Activated CD4-positive, alpha-beta T cell treated with anti-CD3 and anti-CD28 coated beads, Interleukin-2, amount 10 ng/mL, durations not matched to agents 24 days and 14 days (primary cell): ENCODE measurements around the gene PCDH9. TPM values are rescaled to one million over a fixed set of nuclear protein-coding genes. Genes with fewer than 3 reads are reported as not detected.

ENCODE experiments used
- DNase-seq: peaks from one replicate; pipeline ENCODE4 v3.0.0; 2022
- H3K27ac Mint-ChIP-seq: one replicate; pipeline ENCODE4 v1.8.0; 2022; ENCODE audit warnings: mild to moderate bottlenecking, mixed read lengths
- H3K27me3 Mint-ChIP-seq: one replicate; pipeline ENCODE4 v1.8.0; 2022; ENCODE audit warnings: mixed read lengths
- H3K36me3 Mint-ChIP-seq: one replicate; pipeline ENCODE4 v1.8.0; 2022; ENCODE audit warnings: low read depth, mild to moderate bottlenecking, mixed read lengths
- H3K4me1 Mint-ChIP-seq: one replicate; pipeline ENCODE4 v1.8.0; 2021; ENCODE audit warnings: mixed read lengths
- H3K4me3 Mint-ChIP-seq: one replicate; pipeline ENCODE4 v1.8.0; 2022; ENCODE audit warnings: mild to moderate bottlenecking, moderate library complexity, mixed read lengths
- H3K9me3 Mint-ChIP-seq: one replicate; pipeline ENCODE4 v1.8.0; 2021; ENCODE audit warnings: mixed read lengths
- intact Hi-C: fragments of 100-400 bp; cut with micrococcal nuclease; formaldehyde crosslinking; loops from one replicate; pipeline ENCODE4 v1.15.1; 2023
- total RNA-seq: library from RNA; stranded (reverse); gene quantifications from 2 replicates; pipeline ENCODE4 v1.2.3, GENCODE V29; 2022

PCDH9 gene
- 0.09 and 0.24 TPM in 2 replicates for total RNA-seq

- intact Hi-C loops = loop anchor here (10.0 kb wide), 1 partner anchor 605 kb away; no protein-coding TSS in a partner anchor
- Mint-ChIP-seq H3K27me3 (peaks cover 24% of the 10 kb centered on the region), H3K27ac (peak within 1 kb of the TSS; percentile 25), H3K4me3 (no peak within 1 kb of the TSS), H3K9me3 (no peaks in the 10 kb centered on the region), H3K36me3 (no peaks in the 10 kb centered on the region), H3K4me1 (peaks cover 6% of the 10 kb centered on the region)
- DNase-seq = peak; percentile 60
These were observed at the start of gene PCDH9 for GRCh38 chr13:67229481-67230403. Gene PCDH9 (minus strand): TSS chr13:67230336. CDS start chr13:67228440, 1,896 bp downstream.

DNA sequence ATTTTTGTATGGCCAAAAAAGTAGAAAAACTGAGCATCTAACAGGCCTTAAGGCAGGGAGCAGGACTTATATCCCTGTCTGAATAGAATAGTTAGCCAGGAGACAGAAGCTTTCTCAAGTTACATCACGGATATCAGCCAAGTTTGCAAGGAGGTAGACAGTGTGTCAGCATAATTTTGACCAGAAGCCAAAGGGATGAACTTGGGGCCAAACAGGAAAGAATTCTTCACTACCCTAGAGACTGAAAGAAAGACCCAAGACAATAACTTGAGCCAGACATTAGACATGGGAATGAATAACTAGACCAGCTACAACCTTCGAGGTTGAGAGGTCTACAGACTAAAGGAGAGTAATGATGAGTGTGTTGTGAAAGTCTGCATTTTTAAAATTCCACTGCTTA lies 48.1 kb upstream of the PCDH9 start:
- no peaks in the 10 kb centered on the region for H3K9me3 Mint-ChIP-seq
- no peaks in the 10 kb centered on the region for H3K4me1 Mint-ChIP-seq
- no peaks in the 10 kb centered on the region for H3K27me3 Mint-ChIP-seq
- H3K4me3 Mint-ChIP-seq = no peak overlapping the region
- no peak overlapping the region for H3K27ac Mint-ChIP-seq
- intact Hi-C loops = no loop called here
- no peaks in the 10 kb centered on the region for H3K36me3 Mint-ChIP-seq
- no peak for DNase-seq

- DNase-seq = no peak
- Mint-ChIP-seq H3K4me3 (no peak overlapping the region), H3K27me3 (no peaks in the 10 kb centered on the region), H3K27ac (no peak overlapping the region), H3K9me3 (no peaks in the 10 kb centered on the region), H3K36me3 (no peaks in the 10 kb centered on the region), H3K4me1 (no peaks in the 10 kb centered on the region)
- intact Hi-C loops = no loop called here
These were observed 47.4 kb upstream of the PCDH9 start for GRCh38 chr13:67277581-67277980.

DNA sequence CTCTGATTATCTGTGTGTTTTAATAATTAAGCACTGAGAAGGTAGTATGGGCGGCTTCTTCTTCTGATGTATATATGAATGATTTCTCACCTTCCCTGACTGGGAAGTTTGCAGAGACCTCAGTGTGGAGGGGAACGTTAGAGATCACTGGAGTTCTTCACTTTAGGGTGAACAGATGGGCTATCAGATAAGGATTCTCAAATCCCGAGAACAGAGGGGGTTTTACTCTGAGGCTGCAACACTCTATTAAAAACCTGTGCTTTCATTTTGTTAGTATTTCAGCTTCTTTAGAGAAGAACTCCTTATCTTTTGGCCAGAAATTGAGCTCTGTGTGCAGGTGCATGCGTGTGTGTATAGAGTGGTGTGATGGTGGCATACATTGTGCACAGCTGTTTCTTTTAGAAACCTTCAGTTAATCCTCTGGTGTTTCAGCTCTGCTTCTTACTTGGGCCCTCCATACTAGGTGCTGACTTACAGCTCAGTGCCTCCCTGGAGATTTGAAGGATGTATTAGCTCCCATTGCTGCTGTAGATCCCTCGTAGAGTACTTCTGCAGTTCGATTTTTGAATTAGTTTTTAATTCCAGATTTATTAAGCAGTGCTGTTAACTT lies 45.3 kb upstream of the PCDH9 start:
- Mint-ChIP-seq H3K4me3 (no peak overlapping the region), H3K36me3 (no peaks in the 10 kb centered on the region), H3K27ac (no peak overlapping the region), H3K4me1 (no peaks in the 10 kb centered on the region), H3K9me3 (no peaks in the 10 kb centered on the region), H3K27me3 (no peaks in the 10 kb centered on the region)
- no peak for DNase-seq
- intact Hi-C loops = no loop called here

- Mint-ChIP-seq H3K4me1 (no peaks in the 10 kb centered on the region), H3K27me3 (no peaks in the 10 kb centered on the region)
These were observed 42.9 kb upstream of the PCDH9 start for GRCh38 chr13:67273001-67273400.

DNA sequence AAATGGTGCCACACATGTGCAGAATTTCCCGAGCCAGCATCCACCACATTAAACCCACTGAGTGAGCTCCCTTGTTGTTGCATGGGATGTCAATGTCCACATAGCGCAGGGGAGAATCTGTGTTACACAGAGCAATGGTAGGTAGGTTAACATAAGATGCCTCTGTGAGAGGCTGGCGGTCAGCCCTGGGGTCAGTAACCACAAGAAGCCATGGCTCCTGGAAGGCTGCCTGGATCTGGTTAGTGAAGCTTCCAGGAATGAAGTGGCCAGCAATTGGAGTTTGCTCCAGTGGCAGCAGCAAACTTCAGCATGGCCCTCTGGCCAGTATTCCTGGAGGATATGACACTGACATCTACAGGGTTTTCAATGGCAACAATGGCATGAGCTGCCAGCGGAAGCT lies 37.0 kb upstream of the PCDH9 start:
- no peak overlapping the region for H3K4me3 Mint-ChIP-seq
- no peaks in the 10 kb centered on the region for H3K9me3 Mint-ChIP-seq
- DNase-seq = no peak
- H3K36me3 Mint-ChIP-seq = no peaks in the 10 kb centered on the region
- H3K4me1 Mint-ChIP-seq = no peaks in the 10 kb centered on the region
- intact Hi-C loops = no loop called here
- H3K27me3 Mint-ChIP-seq = no peaks in the 10 kb centered on the region
- H3K27ac Mint-ChIP-seq = no peak overlapping the region

More at GRCh38 chr13:67273001-67273400, 42.9 kb upstream of the PCDH9 start:
- Mint-ChIP-seq H3K9me3 (no peaks in the 10 kb centered on the region), H3K27ac (no peak overlapping the region), H3K4me3 (no peak overlapping the region), H3K36me3 (no peaks in the 10 kb centered on the region)
- DNase-seq = no peak
- intact Hi-C loops = no loop called here

- H3K4me3 Mint-ChIP-seq = no peak overlapping the region
- H3K27ac Mint-ChIP-seq = no peak overlapping the region
- no peaks in the 10 kb centered on the region for H3K27me3 Mint-ChIP-seq
- no peaks in the 10 kb centered on the region for H3K4me1 Mint-ChIP-seq
- no peaks in the 10 kb centered on the region for H3K9me3 Mint-ChIP-seq
- DNase-seq = no peak
- no peaks in the 10 kb centered on the region for H3K36me3 Mint-ChIP-seq
- intact Hi-C loops = no loop called here
These were observed 29.1 kb upstream of the PCDH9 start for GRCh38 chr13:67259208-67259607.

DNA sequence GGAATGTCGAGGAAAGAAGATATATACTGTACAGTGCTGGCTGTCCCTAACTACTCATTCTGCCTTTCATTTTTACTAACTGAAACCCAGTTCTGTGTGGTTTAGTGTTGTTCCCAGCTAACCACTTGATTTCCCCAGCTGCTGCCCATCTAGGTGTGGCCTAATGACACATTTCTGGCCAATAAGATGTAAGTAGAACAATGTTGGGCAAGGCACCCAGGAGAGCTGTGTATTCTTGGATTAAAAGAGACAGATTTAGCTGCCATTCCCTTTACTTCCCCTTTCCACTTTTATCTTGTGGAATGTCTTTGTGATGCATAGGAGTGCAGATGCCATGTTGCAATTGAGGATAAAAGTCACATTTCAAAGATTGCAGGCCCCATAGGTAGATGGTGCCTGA lies 28.3 kb upstream of the PCDH9 start:
- Mint-ChIP-seq H3K36me3 (no peaks in the 10 kb centered on the region), H3K27ac (no peak overlapping the region), H3K27me3 (no peaks in the 10 kb centered on the region), H3K4me1 (no peaks in the 10 kb centered on the region), H3K4me3 (no peak overlapping the region), H3K9me3 (no peaks in the 10 kb centered on the region)
- intact Hi-C loops = no loop called here
- DNase-seq = no peak

DNA sequence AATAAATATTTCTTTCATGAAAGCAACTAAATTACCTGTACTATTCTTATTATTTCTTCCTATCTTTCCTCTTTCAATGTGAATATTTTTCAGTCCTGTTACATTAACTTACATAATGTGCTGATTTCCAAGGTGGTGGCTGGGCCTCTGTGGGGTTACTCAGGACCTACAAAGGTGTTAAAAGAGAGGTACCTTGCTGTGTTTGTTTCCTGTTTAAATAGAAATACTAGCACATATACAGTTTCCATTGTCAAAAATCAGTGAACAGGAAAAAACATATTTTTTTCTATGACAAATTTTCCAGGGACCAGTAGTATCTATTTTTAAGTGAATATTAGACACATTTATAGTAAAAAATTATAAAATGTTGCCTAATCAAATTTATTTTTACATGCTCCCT lies 8.7 kb upstream of the PCDH9 start:
- no peak for DNase-seq
- Mint-ChIP-seq H3K27me3 (peaks cover 9% of the 10 kb centered on the region), H3K27ac (no peak overlapping the region), H3K9me3 (no peaks in the 10 kb centered on the region), H3K36me3 (no peaks in the 10 kb centered on the region), H3K4me3 (no peak overlapping the region), H3K4me1 (no peaks in the 10 kb centered on the region)
- intact Hi-C loops = loop anchor here (5.0 kb wide), 1 partner anchor 1582 kb away; no protein-coding TSS in a partner anchor

GRCh38 chr13:67238277-67238859 lies 8.2 kb upstream of the PCDH9 start:
- no peak overlapping the region for H3K27ac Mint-ChIP-seq
- no peak for DNase-seq
- no peaks in the 10 kb centered on the region for H3K4me1 Mint-ChIP-seq
- peaks cover 9% of the 10 kb centered on the region for H3K27me3 Mint-ChIP-seq
- H3K4me3 Mint-ChIP-seq = no peak overlapping the region
- H3K9me3 Mint-ChIP-seq = no peaks in the 10 kb centered on the region
- intact Hi-C loops = loop anchor here (5.0 kb wide), 1 partner anchor 1581 kb away; no protein-coding TSS in a partner anchor
- H3K36me3 Mint-ChIP-seq = no peaks in the 10 kb centered on the region

GRCh38 chr13:67235265-67235664 lies 5.1 kb upstream of the PCDH9 start:
- no peaks in the 10 kb centered on the region for H3K36me3 Mint-ChIP-seq
- H3K4me1 Mint-ChIP-seq = peaks cover 6% of the 10 kb centered on the region
- H3K27me3 Mint-ChIP-seq = peaks cover 23% of the 10 kb centered on the region
- no peak overlapping the region for H3K27ac Mint-ChIP-seq
- no peak overlapping the region for H3K4me3 Mint-ChIP-seq
- no peaks in the 10 kb centered on the region for H3K9me3 Mint-ChIP-seq
- DNase-seq = no peak
- intact Hi-C loops = loop anchor here (5.0 kb wide), 1 partner anchor 1578 kb away; no protein-coding TSS in a partner anchor

DNA sequence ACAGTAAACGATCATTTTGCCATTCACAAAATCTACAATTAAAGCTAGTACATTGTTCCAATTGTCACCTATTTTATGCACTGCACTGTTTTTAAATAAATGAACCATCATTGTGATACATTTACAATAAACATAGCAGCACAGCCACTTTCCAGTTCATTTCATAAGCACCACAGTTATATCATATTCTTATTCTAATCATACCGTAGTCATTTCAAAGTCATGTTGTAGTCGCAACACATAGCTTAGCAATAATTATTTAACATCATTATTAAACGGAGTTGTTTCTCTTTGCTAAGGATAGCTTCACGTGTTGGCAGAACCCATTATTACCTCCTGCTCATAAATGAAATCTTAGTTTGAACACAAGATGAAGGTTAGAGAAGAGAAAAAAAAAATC lies 2.2 kb upstream of the PCDH9 start:
- H3K27ac Mint-ChIP-seq = no peak overlapping the region
- no peak for DNase-seq
- no peaks in the 10 kb centered on the region for H3K36me3 Mint-ChIP-seq
- peaks cover 27% of the 10 kb centered on the region for H3K27me3 Mint-ChIP-seq
- H3K4me3 Mint-ChIP-seq = no peak overlapping the region
- peaks cover 6% of the 10 kb centered on the region for H3K4me1 Mint-ChIP-seq
- intact Hi-C loops = no loop called here
- H3K9me3 Mint-ChIP-seq = no peaks in the 10 kb centered on the region

GRCh38 chr13:67231289-67232000 lies 1.3 kb upstream of the PCDH9 start:
- intact Hi-C loops = no loop called here
- no peak for DNase-seq
- no peaks in the 10 kb centered on the region for H3K9me3 Mint-ChIP-seq
- H3K4me3 Mint-ChIP-seq = no peak overlapping the region
- H3K4me1 Mint-ChIP-seq = peaks cover 6% of the 10 kb centered on the region
- H3K36me3 Mint-ChIP-seq = no peaks in the 10 kb centered on the region
- peaks cover 24% of the 10 kb centered on the region for H3K27me3 Mint-ChIP-seq
- no peak overlapping the region for H3K27ac Mint-ChIP-seq
